ENCODE measurements around the gene FOXN3.

FOXN3 gene

DNA sequence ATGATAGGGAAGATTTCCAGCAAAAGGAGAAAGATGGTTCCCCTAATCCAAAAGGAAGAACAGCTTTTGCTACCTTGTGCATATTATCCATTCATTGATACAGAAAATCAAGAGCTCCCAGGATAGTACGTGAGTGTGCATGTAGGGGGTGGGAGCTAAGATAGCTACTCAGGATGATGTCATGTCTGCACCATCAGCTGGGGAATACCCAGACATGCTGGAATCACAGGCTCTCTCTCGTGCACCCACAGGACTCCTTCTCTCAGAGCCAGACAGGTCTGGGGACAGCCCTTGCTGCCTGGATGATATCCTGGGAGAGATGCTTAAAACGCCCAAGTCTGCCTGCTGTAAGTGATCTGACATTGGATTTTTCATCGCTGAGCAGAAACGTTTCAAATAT, 38.9 kb downstream of the FOXN3 start:
- FAIRE-seq (no peak), DNase-seq (ENCODE audit: insufficient read length, low spot score) (no peak)
- no peak for TF ChIP-seq POLR2A (IDR thresholded peaks at IDR 0.05; ENCODE audit: low read depth, low read length)

DNA sequence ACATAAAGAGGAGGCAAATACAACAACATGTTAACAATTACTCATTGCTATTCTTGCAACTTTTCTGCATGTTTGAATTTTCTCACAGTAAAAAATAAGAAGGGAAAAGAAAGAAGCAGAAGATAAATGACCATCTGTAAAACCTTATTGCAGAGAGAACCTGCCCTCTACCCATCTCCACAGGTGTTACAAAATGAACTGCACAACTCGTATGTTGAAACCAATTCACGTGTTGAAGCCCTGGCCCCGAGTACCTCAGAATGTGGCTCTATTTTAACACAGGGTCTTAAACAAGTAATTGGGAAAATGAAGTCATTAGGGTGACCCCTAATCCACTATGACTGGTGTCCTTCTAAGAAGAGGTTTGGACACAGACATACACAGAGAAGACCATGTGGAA, 39.5 kb downstream of the FOXN3 start:
- no peak for TF ChIP-seq POLR2A (IDR thresholded peaks at IDR 0.05; ENCODE audit: low read depth, low read length)
- DNase-seq (ENCODE audit: insufficient read length, low spot score) (no peak), FAIRE-seq (no peak)

DNA sequence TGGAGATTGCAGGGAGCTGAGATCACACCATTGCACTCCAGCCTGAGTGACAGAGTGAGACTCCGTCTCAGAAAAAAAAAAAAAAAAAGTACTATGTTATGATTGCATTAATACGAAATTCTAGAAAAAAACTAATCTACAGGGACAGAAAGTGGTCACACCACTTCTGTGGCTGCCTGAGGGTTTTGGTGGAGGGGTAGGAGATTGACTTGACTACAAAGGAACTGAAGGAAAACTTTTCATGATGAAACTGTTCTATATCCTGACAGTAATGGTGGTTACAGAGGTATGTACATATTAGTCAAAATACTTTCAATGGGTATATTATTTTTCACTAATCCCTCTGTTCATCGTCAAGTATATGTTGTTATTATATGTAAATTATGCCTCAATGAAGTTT, 42.1 kb downstream of the FOXN3 start:
- no peak for FAIRE-seq
- TF ChIP-seq POLR2A (IDR thresholded peaks at IDR 0.05; ENCODE audit: low read depth, low read length): no peak
- DNase-seq (ENCODE audit: insufficient read length, low spot score): no peak

DNA sequence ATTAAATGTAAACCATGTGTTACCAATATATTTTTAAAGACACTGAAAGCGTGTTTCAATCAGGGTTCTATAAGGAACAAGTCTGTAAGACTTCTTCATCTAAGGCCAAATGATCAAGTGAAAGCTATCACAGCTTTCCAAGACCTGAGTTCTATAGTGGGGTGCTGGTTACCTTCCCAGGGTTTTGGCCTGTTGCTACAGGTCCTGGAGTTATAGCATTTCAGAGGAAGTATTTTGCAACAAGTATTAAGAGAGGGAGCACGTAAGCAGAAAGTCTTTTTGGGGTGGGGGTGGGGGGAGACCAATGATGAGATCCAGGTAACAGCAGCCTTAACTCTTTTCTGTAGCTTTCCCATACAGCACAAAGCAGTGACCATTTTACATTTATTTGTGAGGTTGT, 43.8 kb downstream of the FOXN3 start:
- no peak for TF ChIP-seq POLR2A (IDR thresholded peaks at IDR 0.05; ENCODE audit: low read depth, low read length)
- DNase-seq (ENCODE audit: insufficient read length, low spot score) (no peak), FAIRE-seq (no peak)

DNA sequence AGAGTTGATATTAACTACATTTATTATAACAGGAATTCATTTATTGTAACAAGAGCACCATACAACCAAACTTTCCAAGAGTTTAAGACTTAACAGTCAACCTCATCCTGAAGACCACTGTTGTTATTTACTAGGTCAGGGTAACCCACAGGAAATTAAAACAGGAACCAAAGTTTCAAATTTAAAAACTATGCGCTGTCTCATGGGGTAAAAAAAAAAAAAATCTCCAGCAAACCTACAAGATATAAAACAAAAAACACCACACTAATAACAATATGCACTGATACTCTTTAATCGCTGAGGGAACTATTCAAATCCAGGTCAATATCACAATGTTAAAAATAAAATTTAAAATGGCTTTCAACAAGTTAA, 44.5 kb downstream of the FOXN3 start:
- DNase-seq (ENCODE audit: insufficient read length, low spot score): no peak
- no peak for TF ChIP-seq POLR2A (IDR thresholded peaks at IDR 0.05; ENCODE audit: low read depth, low read length)
- FAIRE-seq: no peak

DNA sequence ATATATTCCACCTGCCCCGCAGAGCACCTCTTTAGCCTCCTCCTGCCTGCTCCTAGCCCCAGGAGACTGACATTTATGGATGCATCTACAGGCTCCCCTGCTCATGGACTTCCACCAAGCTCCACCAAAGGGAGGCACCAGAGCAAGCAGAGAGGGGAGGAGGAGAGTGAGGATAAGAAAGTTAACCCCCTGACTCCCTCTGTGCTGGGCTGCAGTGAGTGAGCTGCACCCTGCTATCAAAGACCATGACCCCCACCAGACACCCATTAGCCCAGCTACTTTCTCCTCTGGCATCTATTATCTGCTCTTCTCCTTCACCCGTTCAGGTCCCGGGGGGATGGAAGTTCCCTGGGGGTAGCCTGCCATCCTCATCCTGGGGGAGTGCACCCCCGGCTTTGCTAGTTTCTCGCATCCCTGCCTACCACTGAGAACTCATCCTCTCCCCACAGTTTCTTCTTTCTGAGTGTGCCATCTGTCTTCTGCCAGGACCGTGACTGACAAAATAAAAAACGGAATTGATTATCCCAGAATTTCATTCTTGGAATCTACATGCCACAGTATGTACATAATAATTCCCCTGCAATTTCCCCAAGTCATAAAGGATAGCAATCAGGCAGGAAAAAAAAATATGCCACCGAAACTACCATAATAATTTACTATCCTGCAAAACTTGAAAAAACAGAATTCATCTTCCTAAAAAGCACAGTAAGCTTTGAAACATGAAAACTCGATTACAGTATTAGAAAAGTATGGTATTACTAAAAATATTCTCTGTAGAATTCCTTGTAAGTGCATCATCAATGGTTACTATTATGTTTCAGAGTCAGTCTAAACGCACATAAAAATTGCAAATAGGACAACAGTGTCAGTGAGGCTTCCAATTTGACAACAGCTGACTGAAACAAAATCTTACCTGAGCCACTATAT, 45.2 kb downstream of the FOXN3 start:
- no peak for TF ChIP-seq POLR2A (IDR thresholded peaks at IDR 0.05; ENCODE audit: low read depth, low read length)
- FAIRE-seq (no peak), DNase-seq (ENCODE audit: insufficient read length, low spot score) (no peak)

DNA sequence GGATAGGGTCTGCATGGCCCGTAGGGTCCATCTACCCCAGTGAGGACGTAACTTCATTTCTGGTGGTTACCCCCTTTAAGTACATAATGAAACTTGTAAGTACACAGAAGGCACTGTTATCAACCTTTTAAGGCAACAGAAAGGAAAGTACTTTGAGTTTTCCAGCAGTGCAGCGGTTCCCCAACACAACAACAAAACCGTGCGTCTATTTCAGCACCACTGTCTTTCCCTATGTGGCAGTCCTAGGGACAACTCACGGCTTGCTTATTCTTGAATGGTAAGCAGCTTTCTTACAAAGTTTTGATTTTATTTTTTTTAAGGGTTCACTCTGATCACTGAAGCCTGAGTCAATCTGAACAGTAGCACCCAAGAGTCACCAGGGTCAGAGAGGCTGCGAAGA, 46.3 kb downstream of the FOXN3 start:
- no peak for TF ChIP-seq POLR2A (IDR thresholded peaks at IDR 0.05; ENCODE audit: low read depth, low read length)
- DNase-seq (ENCODE audit: insufficient read length, low spot score) (no peak), FAIRE-seq (no peak)

DNA sequence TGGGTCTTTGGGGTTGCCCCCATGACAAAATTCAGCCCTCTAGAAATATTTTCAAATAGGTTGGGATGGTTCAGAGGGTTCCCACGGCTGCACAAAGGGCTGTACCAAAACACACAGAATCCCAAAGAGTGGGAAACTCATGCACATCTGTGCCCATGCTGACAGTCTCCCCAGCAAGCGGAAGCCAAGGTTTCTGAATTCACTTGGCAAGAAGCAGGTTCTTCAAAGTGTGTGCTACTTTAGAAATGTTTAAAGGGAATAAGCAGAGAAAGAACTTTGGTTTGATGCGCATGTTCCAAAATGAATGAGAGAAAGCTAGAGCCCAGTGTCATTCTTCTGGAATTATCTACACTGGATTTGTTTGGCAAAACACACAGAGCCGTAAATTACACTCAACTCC, 46.7 kb downstream of the FOXN3 start:
- TF ChIP-seq POLR2A (IDR thresholded peaks at IDR 0.05; ENCODE audit: low read depth, low read length): no peak
- FAIRE-seq: no peak
- DNase-seq (ENCODE audit: insufficient read length, low spot score): no peak

DNA sequence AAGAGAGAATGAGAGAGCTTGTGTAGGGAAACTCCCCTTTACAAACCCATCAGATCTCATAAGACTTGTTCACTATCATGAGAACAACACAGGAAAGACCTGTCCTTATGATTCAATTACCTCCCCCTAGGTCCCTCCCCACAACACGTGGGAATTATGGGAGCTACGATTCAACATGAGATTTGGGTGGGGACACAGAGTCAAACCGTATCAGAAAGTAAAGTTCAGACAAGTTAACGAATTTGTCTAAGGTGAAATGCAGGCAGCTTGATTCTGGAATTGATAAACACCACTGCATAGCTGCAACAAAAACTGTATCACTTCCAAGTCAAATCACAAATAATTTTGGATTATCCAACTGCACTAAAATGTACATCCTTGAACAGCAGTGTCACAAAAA, 47.4 kb downstream of the FOXN3 start:
- FAIRE-seq (no peak), DNase-seq (ENCODE audit: insufficient read length, low spot score) (no peak)
- no peak for TF ChIP-seq POLR2A (IDR thresholded peaks at IDR 0.05; ENCODE audit: low read depth, low read length)

DNA sequence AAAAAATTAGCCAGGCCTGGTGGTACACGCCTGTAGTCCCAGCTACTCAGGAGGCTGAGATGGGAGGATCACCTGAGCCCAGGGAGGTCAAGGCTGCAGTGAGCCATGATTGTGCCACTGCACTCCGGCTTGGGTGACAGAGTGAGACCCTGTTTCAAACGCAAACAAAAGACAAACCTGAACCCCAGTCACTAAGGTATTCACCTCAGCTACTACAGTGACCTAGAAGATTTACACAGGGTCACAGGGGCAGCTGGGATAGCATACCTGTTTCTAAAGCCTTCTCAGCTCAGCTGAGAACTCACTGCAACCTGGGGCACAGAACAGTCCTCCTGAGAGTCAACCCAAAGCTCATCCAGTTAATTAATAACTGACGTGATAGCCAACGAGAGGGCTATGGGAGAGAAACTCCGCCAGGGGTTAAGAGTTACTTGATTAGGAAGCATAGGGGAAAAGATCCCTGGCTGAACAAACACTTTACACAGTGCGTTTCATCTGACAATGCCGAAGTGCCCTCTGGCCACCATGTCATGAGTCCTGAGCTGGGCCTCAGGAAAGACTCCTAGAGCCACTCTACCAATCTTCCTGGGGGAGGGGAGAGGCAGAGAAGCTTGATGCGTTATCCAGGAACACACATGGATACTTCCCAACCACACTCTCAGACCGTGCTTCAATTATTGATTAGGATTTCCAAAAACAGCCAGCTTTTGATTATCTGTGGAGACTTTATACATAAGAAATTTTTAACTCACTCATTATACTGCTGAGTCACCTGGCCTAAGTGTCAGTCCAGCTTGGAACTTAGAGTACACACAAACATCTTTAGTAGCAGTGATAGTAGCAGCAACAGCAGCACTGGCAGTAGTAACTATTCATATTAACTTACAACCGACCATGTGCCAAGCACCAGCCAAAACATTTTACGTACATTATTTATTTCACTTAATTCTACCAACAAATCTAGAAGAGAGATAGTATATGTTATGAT, 48.2 kb downstream of the FOXN3 start:
- no peak for TF ChIP-seq POLR2A (IDR thresholded peaks at IDR 0.05; ENCODE audit: low read depth, low read length)
- FAIRE-seq (no peak), DNase-seq (ENCODE audit: insufficient read length, low spot score) (no peak)

DNA sequence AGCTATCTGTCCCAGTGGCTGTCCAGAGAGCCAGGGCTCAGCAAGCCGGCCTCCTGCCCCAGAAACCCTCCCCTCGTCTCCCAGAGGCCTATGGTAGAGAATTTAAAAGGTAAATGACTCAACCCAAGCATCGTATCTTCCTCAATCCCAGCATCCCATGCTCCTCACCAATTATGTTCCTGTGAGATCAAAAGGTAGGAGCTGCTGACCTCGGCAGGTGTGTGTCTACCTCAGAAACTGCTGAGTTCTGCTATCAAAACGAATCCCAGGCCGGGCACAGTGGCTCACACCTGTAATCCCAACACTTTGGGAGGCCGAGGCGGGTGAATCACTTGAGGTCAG, 49.3 kb downstream of the FOXN3 start:
- DNase-seq (ENCODE audit: insufficient read length, low spot score): no peak
- no peak for FAIRE-seq
- no peak for TF ChIP-seq POLR2A (IDR thresholded peaks at IDR 0.05; ENCODE audit: low read depth, low read length)

DNA sequence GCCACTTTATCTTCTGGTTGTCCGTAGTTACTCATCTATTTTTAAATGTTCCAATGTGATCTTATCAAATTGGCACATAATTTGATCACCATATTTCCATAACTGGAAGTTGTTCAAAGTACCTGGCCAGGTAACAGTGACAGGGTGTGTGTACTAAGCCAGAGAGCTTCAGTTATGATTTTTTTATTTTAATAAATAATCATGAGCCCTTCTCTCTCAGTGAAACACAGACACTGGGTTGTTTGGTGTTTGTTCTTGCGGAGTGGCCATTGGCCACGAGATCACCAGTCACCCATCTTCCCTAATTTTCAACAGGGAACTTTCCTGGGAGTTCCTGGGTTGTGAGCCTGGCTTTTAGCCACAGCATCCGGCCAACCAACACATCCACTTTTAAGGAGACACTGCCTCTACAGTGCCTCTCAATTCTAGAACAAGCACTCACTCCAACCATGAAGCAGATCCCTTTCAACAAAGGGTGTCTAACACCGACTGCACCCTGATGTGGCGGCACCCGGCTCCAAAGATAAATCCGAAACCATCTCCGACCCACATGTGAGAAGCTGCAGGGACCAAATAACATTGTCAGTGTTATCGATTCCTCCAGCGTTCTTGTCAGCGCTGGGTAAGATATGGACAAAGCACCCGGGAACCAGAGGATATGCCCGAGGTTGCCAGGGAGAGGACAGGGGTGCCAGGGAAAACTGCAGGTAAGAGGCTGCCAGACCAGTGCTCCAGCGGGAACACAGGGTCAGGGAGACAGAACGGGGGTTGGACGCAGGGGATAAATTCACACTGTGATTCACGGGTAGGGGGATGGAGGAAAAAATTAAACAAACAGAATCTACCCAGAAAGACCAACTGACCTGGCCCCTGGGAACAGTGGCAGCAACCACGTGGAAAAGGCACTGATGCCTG, 49.9 kb downstream of the FOXN3 start:
- no peak for FAIRE-seq
- TF ChIP-seq POLR2A (IDR thresholded peaks at IDR 0.05; ENCODE audit: low read depth, low read length): no peak
- no peak for DNase-seq (ENCODE audit: insufficient read length, low spot score)

DNA sequence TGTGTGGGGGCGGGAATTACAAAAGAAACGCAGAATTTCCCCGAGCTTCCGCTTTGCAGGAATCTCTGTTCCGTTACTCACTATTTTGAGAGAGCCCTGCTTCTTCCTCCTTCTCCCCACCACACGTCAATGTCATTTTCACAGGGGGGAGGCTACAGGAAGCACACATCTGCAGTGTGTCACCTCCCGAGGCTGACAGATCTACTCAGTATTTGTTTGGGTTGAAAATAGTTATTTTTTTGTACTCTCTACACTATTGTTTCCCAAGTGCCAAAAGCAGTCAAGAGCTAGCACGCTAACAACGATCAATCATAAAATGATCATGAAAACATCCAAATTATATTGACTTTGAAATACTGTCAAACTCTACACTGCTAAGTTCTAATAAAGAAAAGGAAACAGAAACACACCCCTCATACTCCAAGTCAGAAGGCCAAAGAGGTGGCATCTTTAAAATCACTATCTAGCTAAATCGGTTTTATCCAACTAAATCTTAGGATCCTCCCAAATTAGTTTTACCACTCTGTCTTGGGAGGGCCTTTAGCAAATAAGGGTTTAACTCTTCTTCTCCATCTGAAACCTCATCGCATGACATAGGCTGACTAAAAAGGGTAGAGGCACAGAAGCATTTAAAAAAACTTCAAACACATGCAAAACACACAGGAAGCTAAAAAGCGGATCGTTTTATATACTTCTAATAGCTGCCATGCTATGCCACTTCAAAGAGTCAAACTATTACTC, 51.8 kb downstream of the FOXN3 start:
- no peak for FAIRE-seq
- TF ChIP-seq POLR2A (IDR thresholded peaks at IDR 0.05; ENCODE audit: low read depth, low read length): no peak
- DNase-seq (ENCODE audit: insufficient read length, low spot score): no peak
